Astrocyte of the hippocampus (primary cell): ENCODE measurements around the gene SENP3.

Experiments
- DNase-seq: peaks from one replicate; pipeline ENCODE4 v3.0.0; 2011; ENCODE audit warnings: low read depth, low spot score

Gene SENP3

DNA sequence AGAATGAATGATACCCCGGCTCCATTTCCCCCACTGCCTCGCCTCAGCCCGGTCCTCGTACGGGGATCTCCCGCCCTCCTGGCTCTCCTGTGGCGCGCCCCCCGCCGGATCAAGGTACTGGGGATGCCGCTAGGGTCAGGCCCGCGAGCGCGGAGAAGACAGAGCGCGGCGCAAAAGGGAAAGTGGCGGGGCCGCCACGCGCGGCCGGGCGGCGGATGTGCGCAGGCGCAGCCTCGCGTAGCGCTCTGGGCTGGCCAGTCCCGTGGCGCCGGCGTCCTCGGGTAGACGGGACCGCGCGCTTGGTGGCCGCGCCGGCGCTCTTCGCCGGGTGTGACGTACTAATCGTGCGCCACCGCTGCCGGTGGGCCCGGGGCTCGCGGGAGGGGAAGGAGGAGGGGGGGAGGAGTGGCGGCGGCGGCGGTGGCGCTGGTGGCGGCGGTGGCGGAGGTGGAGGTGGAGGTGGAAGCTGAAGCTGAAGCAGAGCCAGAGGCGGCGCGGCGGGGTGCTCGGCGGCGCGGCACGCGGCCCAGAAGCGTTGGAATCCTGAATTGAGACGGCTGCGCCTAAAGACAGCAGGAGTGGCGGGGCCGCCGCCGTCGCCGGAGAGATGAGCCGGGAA lies at the start of gene SENP3:
Gene SENP3, plus strand, starts transcription at position 331 of the 619 bp plus-strand sequence. CDS start 1,158 bp downstream, outside the sequence.
- peak; percentile 97 for DNase-seq

DNA sequence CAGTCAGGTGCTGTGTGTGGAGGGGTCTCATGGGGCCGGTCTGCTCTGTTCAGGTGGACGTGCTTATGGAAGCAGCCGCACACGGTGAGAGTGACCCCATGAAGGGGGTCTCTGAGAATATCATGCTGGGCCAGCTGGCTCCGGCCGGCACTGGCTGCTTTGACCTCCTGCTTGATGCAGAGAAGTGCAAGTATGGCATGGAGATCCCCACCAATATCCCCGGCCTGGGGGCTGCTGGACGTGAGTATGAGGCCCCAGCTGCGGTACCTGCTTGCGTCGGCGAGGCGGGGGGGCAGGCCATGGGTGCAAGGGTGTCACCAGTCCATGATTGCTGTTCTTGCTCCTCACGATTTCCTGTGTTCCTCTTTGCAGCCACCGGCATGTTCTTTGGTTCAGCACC lies 49.6 kb upstream of the SENP3 start:
- no peak for DNase-seq

DNA sequence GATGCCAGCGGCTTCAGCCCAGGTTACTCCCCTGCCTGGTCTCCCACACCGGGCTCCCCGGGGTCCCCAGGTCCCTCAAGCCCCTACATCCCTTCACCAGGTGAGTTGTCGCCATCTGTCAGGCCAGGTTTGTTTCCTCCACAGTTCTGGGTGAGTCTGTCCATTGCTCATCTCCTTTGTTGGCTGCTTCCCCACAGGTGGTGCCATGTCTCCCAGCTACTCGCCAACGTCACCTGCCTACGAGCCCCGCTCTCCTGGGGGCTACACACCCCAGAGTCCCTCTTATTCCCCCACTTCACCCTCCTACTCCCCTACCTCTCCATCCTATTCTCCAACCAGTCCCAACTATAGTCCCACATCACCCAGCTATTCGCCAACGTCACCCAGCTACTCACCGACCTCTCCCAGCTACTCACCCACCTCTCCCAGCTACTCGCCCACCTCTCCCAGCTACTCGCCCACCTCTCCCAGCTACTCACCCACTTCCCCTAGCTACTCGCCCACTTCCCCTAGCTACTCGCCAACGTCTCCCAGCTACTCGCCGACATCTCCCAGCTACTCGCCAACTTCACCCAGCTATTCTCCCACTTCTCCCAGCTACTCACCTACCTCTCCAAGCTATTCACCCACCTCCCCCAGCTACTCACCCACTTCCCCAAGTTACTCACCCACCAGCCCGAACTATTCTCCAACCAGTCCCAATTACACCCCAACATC lies 48.7 kb upstream of the SENP3 start:
- DNase-seq = no peak

DNA sequence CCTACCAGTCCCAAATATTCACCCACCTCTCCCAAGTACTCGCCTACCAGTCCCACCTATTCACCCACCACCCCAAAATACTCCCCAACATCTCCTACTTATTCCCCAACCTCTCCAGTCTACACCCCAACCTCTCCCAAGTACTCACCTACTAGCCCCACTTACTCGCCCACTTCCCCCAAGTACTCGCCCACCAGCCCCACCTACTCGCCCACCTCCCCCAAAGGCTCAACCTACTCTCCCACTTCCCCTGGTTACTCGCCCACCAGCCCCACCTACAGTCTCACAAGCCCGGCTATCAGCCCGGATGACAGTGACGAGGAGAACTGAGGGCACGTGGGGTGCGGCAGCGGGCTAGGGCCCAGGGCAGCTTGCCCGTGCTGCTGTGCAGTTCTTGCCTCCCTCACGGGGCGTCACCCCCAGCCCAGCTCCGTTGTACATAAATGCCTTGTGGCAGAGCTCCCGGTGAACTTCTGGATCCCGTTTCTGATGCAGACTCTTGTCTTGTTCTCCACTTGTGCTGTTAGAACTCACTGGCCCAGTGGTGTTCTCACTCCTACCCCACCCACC lies 47.8 kb upstream of the SENP3 start:
- no peak for DNase-seq

DNA sequence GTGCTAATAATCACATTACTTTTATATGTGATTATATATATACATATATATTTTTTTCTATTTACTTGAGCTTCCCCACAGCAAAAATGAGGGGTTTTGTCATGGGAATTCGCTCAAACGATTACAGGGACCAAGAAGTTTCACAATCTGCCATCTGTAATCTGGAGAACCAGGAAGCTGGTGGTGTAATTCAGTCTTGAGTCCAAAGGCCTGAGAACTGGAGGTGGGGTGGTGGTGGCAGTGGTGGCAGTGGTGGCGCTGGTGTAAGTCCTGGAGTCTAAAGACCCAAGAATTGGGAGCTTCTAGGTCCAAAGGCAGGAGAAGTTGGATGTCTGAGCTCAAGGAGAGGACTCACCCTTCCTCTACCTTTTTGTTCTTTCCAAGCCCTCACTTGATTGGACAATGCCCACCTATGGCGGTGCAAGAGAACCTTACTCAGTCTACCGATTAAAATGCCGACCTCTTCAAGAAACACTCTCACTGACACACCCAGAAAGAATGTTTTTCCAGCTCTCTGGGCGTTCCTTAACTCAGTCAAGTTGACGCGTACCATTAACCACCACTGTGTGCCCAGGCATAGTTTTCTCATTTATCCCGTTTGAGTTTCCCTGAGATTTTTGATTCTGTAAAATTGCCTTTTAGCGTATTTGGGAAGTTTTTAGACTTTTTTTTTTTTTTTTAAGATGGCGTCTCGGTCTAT lies 45.7 kb upstream of the SENP3 start:
- peak; percentile 63 for DNase-seq

DNA sequence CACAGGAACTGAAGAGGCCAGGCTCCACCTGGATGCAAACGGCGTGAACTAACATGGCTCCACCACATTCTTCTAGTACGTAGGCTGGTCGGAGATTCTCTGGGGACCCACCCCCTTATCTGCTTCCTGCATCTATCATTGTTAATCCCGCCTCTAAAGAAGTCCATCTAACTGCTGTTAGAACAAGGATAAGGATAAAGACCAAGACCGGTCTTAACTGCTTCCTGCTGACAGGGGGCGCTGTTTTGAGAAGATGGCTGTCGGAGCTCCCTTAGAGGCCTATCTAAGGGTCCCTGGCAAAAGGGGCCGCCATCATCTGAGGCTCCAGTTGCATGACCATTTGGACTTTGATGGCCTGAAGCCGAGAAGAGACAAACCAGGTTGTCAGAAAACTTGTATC lies 38.7 kb upstream of the SENP3 start:
- DNase-seq = no peak

DNA sequence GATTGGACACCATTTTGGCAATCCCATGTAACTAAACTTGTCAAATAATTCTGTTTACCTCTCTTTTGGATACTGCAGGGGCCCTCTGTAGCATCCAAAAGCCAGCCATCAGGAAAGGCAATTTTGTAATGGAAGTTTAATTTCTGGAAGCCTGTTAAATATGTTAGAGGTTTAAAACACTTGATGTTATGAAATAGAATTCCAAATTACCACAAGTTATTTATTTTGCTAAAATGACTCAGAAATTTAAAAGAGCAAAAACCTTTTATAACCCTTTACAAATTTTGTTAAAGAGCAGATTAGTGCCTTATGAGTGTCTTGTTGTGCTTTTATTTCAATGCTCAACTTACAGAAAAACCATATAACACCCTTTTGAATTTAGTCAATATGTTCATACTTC lies 32.9 kb upstream of the SENP3 start:
- no peak for DNase-seq

DNA sequence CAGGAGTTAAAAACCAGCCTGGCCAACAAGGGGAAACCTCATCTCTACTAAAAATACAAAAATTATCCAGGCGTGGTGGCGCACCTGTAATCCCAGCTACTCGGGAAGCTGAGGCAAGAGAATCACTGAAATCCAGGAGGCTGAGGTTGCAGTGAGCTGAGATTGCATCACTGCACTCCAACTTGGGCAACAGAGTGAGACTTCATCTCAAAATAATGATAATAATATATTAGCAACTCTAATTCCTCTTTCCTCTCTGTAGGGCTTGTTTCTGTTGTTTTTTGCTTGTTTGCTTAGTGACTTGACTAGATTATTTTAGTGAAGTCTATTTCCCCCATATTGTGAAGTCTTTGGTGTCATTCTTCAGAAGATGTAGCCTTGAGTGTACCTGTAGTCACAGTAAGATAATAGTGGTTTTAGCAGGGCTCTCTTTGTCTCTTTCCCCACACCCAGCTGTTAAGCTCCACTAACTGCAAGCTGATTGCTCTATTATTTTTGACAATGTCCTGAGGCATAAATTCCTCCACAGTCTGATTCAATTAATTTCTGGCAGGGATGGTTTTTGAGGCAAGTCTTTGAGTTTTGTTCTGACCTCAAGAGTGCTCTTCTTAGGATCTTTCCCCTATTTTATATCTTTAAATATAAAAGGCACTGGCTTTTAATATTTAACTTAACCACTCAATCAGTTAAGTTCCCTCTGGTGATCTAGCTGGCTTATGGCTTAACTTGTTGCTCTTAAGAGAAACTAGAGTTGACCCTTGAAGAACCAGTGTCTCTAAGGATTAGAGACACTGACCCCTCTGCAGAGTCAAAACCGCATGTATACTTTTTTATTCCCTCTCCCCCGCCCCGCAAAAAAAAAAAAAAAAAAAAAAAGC lies 31.5 kb upstream of the SENP3 start:
- DNase-seq = no peak

DNA sequence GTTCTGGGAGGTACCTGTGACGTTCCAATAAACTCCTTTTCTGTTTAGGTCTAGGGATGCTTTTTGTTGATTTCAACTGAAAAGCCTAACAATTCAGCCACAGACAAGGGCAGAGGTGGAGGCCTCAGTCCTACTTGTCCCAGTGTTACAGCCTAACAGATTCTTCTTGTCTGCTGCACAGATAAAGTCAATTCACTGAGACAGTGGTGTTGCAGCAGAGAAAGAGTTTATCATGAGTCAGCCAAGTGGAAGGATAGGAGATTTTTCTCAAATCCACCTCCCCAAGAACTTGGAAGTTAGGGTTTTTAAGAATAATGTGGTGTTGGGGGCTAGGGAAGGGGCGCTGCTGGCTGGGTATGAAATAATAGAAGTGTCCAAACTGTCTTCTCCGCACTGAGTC lies 23.7 kb upstream of the SENP3 start:
- DNase-seq = no peak

DNA sequence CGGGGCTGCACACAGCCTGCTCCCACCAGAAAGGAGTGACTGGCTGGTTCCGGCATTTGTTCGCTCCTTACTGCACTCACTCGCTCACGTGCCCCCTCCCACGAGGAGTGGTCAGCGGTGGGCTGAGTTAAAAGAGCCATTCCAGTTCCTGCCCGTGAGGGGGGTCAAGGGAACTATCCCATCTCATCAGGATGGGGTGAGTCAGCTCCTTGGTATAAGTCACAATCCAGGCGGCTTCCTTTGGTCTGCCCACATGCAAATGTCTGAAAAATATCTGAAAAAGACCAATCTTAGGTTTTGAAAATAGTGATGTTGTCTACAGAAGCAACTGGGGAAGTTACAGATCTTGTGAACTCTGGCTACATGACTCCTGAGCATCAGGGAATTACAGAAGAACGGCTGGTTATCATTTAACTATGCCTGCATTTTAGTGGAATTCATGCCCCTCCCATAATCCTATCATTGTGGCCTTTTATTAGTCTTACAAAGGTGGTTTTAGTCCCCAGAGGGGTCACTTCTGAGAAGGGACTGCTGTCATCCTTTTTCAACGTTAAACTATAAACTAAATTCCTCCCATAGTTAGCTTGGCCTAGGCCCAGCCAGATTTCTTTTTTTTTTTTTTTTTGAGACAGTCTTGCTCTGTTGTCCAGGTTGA lies 22.7 kb upstream of the SENP3 start:
- DNase-seq = peak; percentile 79

DNA sequence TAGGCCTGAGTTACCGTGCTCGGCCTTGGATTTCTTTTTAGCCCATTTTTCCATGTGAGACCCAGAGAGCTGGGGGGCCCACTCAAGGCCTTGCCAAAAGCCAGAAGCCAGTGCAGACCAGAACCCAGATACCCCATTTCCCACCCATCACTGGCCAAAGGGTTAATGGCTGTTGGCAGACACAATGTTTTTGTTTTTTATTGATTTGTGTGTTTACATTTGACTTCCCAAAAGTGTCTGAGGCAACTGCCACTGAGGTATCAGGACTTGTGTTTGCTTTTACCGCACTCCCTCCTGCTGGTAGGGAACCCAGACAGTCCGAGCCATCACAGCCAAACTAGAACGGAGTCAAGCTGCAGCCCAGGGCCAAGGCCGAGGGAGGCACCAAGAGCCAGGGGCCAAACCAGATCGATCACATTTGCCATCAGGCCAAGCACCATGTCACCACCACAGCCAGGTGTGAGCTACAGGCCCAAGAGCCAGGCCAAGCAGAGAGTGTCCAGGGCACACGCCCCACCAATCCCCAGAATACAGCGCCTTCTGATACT lies 20.6 kb upstream of the SENP3 start:
- DNase-seq = no peak

DNA sequence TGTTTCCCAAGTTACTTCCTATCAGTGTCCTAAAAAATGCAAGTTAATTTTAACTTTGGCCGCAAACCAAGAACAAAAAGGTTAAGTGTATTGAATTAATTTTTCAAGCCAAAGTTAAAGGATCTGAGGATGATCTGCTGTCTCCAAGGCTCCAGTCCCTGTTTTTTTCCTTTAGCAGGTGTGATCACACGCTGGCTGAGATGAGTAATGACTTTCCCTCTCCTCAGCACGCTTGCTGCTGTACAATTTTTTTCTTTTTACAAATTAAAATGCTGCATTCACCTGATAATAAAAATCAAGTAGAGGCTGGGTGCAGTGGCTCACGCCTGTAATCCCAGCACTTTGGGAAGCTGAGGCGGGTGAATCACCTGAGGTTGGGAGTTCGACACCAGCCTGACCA lies 16.8 kb upstream of the SENP3 start:
- no peak for DNase-seq

DNA sequence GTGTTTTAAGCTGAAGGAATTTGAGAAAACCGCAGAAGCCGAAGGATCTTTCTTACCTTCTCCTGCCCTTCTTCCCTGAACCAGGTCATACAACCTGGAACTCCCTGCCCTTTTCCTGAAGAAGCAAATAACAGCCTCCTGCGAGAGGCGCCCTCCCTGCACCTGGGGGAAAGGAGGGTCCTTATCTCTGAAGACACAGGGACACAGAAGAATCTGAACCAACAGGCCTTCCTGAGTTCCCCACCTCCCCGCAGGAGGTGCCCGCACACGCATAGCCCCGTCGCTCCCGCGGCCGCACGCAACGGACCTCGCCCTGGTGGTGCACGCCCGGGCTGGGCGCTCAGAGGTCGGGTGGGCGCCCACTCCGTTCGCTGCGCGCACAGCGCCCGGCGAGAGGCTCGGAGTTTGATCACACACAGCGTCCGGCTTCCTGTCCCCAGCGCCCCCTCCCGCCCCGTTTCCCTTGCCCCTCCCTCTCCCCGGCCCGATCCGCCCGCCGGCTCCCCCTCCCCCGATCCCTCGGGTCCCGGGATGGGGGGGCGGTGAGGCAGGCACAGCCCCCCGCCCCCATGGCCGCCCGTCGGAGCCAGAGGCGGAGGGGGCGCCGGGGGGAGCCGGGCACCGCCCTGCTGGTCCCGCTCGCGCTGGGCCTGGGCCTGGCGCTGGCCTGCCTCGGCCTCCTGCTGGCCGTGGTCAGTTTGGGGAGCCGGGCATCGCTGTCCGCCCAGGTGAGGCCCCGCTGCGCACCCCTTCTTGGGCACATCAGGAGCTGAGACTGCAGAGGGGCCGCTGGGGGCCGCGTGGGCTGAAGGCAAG lies 12.9 kb upstream of the SENP3 start, which contains the start of gene TNFSF12:
Gene TNFSF12, plus strand, starts transcription at position 474 of the 816 bp plus-strand sequence. Its CDS starts 96 bp downstream, at position 570.
- DNase-seq = peak; percentile 62

DNA sequence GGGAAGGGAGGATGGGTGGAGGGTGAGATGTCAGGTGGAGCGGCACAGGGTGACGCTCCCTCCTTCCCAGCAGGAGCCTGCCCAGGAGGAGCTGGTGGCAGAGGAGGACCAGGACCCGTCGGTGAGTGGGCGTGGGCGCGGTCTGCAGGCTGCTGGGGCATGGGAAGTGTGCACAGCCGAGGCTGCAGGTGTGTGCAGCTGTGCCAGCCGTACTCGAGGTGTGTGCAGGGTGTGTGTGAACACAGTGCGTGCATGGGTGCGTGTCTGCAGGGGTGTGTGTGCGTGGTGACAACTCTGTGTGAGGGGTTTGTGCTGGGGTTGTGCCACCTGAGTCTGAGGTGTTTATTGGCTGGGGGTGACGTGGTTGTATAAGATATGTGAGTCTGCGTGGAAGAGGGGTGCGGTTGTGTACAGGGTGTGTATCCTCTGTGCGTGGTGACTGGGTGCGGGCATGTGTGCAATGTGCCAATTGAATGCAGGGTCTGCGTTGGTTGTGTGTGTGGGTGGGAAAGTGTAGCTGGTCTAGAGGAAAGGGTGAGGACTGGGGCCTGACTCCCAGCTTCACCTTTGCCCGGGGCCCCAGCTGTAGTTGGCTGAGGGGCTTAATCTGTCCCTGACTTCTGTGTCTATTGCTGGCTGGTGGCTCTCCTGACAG lies 12.2 kb upstream of the SENP3 start:
- no peak for DNase-seq

DNA sequence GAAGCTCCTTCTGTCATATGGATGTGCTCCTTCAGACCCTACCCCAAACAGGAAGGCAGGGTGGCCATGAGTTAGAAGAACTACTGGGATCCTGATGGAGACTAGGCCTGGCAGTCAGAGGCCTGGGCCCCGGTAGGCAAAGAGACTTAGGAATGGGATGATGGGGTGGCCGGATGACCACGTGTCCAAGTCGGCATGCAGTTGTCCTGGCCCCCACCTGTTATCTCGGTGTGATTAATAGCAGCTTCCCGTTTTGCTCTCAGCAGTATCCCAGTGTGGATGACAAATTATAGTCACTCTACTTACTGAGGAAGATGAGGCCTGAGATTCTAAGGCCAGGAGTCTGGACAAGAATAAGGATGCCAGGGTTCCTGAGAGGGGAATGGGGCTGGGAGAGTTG lies 11.4 kb upstream of the SENP3 start:
- no peak for DNase-seq

DNA sequence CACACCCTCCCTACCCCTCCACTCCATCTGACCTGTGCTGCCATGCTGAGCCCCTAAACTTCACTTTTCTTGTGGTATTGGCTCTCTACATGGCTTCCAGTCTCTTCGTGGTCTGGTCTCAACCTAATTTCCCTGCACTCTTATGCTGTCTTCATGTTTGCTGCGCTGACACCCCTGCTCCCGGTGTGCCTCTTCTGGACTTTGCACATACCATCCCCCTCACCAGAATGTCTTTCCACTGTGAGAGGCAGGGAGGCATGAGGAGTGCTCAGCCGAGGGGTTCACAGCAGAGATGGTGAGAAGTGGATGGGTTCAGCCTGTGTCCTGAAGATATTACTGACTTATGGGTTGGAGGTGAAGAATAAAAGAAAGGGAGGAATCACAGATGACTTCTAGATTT lies 10.3 kb upstream of the SENP3 start:
- DNase-seq = no peak

DNA sequence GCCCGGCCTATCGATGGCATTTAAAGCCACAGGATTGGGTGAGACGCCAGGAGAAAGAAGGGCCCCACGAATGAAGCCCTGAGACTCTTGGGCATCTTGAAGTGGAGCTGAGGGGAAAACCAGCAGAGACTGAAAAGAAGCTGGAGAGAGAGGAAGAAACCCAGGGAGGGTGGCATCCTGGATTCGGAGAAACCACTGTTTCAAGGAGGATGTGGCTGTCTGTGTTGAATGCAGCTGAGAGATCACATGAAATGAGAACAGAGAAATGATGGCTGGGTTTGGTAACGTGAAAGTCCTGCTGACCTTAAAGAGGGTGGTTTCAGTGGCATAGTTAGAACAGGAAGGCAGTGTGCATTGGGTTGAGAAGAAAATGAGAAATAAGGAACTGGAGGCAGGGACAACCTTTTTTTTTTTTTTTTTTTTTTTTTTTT lies 9.1 kb upstream of the SENP3 start:
- DNase-seq = no peak

DNA sequence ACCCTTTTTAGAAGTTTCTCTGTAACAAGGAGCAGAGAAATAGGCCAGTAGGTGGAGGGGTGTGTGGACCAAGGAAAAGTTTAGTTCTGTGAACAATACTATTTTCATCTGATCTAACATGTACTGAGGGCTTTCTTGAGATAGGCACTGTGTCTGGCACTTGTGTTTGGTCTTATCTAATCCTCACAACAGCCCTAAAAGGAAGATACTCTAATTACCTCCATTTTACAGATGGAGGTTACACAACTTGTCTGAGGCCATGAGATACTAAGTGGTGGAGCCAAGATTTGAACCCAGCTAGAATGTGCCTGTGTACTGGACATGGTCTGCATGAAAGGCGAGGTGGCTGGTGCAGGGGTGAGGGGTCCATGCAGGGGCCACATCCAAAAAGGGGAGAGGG lies 8.4 kb upstream of the SENP3 start:
- no peak for DNase-seq

DNA sequence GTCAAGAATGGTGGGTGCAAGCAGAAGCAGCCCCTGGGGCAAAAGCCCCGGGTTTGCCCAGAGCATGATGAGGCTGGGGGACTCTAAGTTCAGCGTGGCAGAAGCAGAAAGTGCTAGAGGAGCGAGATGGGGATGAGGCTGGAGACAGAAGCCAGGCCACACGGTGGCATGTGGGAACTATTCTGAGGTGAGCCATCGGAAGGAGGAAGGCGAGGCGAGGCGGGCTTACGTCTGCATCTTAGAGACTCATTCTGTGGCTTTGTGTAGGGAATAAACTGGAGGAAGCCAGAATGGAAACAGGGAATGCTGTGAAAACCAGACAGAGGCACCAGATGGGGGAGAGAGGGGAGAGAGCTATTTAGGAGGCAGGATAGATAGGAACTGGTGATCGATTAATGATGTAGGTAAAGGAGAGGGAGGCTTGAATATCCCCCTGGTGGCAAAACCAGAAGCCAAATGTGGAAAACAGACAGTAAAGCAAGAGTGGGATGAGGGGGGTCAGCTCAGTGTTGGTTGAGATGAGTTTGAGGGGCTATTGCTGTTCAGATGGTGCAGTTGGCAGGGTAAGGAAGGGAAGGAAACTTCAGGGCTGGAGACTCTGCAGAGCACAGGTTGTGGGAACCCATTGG lies 6.3 kb upstream of the SENP3 start:
- DNase-seq = no peak
